HG02973 (cell line): Measurements from ENCODE around the gene FHAD1.
"Not testable (repeated sequence)": the region's sequence is repeated elsewhere in the genome, so short reads cannot be mapped to it uniquely, and the experiment has no call there.

ENCODE experiments used
- ATAC-seq: cut with Tn5 transposase; IDR thresholded peaks from one replicate; pipeline ENCODE4 v1.9.1; 2021; ENCODE audit warnings: moderate library complexity; ENCODE audit not compliant: unreplicated experiment

FHAD1 gene

DNA sequence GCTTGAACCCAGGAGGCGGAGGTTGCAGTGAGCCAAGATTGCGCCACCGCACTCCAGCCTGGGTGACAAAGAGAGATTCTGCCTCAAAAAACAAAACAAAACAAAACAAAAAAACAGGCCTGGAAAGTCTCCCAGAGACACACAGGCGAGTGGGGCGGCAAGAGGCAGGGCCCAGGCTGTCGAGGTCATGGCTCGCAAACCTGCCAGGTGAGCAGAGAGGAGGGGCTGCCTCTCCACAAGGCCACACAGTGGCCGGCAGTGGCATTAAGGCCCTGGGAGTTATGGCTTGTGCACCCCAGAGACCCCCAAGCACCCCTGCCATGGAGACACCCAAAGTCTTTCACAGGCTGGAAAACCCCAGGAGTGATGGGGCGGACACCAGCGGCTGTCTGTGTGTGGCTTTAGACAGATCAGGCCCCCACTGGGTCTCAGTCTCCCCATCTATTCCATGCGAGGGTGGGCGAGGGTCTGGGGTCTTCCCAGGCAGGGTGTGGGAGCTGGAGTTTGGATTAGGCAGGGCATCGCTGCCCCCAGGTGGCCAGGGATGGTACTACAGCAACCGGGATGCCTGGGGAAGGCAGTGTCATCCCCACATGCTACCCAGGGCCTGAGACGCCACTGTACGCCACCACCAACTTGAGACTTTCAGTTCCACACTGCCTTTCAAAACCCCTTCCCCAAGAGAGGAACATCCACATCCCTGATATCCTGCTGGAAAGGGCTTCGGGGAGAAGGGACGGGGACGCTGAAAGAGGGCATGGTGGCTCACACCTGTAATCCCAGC, 184.0 kb downstream of the FHAD1 start:
- no peak for ATAC-seq

DNA sequence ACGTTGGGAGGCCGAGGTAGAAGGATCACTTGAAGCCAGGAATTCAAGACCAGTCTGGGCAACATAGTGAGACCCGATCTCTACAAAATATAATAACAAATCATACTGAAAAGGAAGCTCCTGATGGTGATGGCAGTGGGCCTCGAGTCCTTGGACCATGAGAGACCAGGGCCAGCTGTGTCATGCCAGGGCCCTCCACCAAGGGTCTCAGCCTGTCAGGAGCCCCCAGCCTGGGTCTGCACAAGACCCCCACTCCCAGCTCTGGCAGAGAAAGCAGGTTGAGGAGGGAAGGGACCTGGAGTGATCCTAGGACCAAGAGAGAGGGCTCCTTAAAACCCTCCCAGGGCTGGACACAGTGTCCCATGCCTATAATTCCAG, 184.5 kb downstream of the FHAD1 start:
- ATAC-seq, result no peak

DNA sequence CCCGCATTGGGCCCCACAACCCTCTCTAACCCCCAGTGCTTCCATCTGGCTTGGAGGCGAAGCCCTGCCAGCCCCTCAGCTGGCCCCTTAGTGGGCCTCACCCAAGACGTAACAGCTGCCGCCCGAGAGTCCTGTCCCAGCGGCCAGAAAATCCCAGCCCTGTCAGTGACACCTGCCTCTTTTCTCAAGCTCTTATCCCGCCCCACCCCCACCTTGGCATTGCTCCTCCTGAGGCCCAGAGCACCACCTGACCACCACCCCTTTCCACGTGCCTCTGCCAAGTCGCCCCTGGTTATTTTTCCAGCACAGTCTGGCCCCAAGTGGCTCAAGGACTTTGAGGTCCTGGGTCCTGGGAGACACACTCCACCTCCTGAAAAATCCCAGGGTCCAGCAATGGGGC, 185.3 kb downstream of the FHAD1 start:
- no peak for ATAC-seq

DNA sequence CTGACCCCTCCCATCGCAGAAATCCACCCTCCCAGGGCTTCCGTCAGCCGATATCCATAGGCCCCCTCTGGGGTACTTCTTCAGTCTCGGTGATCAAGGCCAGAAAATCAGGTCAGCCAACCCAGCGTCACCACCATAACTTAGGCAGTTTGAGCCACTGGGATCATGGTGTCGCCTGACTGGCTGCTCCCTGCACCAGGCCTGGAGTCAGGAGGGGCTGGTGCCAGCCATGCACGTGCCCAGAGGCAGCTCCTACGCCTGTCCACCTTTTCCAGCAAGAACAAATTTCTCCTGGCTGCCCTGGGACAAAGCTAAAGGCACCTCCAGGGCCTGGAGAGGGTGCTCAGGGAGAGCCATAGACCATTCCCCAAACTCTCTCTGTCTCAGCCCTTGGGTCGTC, 186.4 kb downstream of the FHAD1 start:
- ATAC-seq, result no peak

DNA sequence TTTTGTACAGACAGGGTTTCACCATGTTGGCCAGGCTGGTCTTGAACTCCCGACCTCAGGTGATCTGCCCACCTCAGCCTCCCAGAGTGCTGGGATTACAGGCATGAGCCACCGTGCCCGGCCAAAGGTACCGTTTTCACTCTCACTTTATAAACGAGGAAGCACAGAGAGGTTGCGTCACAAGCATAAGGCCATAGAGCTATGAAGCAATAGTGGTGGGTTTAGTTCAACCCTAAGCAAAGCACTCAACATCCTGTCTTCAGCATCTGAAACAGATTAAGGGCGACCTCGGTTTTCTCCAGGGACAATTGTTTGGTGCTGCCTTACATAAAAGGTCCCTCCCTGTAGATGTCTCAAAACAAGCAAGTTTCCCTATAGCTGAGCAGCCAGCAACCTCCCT, 187.7 kb downstream of the FHAD1 start:
- not testable (repeated sequence) for ATAC-seq

DNA sequence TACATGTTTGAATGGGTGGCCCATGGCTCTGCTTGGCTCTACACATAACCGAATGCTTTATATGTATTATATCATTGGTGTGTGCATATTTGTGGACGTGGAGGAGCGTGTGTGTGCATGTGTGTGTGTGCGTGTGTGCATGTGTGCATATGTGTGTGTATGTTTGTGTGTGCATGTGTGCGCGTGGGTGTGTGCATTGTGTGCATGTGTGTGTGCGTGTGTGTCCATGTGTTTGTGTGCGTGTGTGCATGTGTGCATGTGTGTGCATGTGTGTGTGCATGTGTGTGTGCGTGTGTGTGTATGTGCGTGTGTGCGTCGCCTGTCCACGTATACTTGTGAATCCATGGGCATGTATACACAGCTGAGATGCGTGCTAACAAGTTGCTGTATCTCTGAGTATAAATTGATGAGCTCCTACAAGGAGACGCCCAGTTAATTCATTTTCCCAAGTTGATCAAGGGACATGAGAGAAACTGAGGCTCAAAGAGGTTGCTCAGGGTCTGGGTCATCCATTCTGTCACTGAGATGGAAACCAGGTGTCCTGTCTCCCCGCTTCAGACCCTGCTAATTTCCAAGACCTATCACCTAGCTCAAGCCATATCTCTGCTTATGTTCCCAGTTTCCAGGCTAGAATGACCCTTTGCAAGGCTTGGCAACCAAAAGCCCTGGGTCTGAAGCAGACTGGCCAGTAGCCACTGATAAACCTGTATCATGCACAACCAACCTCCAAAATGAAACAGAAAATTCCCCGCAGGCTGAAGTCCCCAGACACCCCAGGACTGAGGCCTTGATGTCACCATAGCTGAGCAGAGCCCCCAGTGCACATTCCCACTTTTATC, 188.4 kb downstream of the FHAD1 start:
- ATAC-seq, result no peak

DNA sequence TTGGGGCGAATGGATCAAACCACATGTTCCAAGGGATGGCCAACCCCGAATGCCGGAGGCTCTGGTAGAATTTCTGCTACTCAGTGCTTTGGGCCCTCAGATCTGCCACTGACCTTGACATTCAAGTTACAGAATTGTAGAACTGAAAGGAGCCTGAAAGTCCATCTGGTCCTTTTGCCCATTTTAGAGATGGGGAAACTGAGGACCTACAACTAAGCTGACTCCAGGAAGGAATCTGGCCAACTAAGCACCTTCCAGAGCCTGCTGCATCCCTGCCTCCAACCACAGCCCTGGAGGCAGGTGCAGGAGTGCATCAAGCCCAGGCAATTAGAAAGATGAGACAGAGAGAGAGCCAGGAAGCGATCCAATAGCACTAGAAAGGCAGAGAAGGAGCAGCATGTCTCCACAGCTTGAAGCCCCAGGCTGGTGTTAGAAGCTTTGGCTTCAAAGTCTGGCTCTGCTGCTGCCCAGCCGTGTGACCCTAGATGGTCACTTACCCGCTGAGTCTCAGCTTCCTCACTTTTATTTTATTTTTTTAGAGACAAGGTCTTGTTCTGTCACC, 189.9 kb downstream of the FHAD1 start:
- no peak for ATAC-seq

DNA sequence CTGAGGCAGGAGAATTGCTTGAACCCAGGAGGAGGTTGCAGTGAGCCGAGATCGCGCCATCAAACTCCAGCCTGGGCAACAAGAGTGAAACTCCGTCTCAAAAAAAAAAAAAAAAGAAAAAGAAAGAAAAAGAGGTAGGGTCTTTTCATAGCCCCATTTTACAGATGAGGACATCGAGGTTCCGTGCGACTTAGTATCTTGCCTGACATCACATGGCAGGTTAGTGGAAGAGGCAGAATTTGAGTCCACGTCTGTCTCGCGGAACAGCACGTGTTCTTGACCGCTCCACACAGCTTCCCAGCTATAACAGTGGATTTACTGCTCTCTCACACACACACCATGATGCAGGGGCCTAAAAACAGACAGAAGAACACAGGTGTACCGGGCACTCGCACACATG, 192.3 kb downstream of the FHAD1 start:
- ATAC-seq, result no peak

DNA sequence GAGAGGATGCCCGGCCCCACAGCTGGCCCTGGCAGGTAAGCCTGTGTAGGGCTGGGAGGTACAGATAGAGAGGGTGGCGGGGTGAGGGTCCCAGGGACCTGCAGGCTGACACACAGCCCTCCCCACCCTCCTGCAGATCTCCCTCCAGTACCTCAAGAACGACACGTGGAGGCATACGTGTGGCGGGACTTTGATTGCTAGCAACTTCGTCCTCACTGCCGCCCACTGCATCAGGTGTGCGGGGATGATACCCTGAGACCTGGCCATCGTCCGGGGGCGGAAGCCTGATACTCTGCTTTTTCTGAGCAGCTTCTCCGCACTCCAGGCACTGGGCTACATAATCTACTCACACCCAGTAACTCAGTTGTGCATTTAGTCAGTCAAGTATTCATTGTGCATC, 193.3 kb downstream of the FHAD1 start:
- ATAC-seq, result no peak

DNA sequence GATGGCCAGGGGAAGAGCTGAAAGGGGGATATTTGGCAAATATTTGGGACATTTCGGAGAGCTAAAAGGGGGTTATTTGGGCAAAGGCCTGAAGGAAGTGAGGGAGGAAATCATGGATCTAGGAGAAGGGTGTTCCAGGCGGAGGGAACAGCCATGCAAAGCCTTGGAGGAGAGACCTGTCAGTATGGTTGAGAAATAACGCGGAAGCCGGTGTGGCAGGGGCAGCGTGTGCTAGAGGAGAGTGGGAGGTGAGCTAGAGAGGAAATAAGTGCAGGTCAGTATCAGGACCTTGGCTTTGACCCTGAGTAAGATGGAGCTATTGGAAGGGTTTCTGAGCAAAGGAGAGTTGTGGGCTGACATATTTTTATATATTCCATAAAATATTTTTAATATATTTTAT, 194.2 kb downstream of the FHAD1 start:
- ATAC-seq, result no peak

DNA sequence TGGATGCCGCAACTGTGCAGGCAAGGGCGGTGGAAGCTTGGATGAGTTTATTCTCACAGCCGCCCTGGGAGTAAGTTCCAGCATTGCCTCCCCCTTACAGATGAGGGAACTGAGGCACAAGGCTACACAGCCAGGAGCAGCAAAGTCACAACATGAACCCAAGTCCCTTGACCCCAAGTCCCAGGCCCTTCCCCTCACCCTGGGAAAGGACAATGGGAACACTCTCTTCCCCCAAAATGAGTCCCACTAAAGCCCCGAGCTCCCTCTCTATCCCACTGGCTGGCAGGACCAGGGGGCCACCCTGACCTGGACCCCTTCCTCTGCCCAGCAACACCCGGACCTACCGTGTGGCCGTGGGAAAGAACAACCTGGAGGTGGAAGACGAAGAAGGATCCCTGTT, 195.1 kb downstream of the FHAD1 start:
- no peak for ATAC-seq

DNA sequence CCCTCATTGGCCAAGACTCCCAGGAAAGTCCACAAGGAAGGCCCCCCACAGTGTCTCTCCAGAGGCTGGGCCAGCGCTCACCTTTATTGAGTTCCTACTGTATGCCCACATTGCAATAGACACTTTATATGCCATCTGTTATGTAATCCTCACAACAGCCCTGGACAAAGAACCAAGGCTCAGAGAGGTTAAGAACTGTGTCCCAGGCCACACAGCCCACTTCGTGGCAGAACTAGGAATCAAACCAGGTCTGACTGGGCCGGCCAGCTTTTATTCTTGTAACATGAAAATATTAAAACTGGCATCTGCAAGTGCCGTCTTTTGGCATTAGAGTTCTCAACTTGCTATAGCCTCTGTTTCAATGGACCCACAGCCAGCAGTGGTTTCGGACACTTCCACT, 195.7 kb downstream of the FHAD1 start:
- ATAC-seq, result no peak

DNA sequence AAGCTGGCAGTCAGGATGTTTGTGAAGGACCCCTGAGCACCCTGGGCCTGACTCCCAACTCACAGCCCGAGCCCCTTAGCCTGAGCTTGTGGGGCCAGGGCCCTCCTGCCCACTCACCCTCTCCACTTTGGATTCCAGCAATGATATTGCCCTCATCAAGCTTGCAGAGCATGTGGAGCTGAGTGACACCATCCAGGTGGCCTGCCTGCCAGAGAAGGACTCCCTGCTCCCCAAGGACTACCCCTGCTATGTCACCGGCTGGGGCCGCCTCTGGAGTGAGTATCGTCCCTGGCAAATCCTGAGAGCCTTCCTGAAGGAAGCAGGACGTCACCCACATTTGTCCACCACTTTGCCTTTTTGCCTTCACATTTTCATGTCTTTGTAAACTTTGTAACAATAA, 196.3 kb downstream of the FHAD1 start:
- ATAC-seq, result no peak

DNA sequence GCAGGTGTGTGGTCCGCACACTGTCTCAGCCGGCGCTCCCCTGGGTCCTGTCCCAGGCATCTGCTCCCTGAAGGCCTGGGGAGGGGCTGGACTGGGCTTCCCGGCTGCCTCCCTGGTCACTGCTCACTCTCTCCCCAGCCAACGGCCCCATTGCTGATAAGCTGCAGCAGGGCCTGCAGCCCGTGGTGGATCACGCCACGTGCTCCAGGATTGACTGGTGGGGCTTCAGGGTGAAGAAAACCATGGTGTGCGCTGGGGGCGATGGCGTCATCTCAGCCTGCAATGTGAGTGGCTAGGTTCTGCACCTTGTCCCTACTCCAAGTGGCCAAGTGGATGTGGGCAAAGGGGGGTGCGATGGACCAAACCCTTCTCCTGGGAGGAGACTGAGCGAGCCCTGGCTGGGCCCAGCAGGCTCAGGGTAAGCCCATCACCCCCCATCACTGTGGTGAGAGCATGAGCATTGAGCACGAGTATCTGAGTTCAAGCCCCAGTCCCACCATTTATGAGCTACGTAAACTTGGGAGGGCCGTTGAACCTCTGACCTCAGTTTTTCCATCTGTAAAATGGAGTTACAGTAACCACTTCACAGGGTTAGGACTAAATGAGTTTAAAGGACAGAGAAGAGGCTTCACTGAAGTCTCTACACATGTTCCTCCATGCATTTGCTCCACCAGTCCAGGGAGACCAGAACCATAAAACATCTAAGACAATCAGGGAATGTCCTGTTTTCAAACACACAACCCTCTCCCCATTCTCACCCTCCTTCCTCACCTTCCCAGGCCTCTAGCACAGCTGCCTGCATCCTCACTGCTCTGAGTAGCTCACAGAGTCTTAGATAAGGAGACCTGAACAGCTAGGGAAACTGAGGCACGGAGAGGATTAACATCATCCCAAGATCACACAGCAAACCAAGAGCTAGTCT, 197.7 kb downstream of the FHAD1 start:
- ATAC-seq, result no peak

DNA sequence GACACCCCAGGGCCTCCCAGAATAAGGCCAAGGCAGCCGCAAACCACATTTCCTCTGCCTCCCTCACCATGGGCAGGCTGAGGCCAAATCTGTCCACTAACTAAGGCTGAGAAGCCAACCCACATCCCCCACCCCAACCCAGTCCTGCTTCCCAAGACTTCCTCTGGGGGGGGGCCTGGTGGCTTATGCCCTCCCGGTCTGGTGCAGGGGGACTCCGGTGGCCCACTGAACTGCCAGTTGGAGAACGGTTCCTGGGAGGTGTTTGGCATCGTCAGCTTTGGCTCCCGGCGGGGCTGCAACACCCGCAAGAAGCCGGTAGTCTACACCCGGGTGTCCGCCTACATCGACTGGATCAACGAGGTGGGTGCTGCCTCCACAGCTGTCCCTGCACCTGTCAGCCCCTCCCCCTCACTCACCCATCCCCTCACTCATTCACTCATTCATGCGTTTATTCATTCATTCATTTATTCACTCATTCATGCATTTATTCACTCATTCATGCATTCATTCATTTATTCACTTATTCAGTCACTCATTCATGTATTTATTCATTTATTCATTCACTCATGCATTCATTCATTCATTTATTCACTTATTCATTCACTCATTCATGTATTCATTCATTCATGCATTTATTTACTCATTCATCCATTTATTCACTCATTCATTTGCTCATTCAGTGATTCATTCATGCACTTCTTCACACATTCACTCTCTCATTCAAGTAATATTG, 198.5 kb downstream of the FHAD1 start:
- no peak for ATAC-seq

DNA sequence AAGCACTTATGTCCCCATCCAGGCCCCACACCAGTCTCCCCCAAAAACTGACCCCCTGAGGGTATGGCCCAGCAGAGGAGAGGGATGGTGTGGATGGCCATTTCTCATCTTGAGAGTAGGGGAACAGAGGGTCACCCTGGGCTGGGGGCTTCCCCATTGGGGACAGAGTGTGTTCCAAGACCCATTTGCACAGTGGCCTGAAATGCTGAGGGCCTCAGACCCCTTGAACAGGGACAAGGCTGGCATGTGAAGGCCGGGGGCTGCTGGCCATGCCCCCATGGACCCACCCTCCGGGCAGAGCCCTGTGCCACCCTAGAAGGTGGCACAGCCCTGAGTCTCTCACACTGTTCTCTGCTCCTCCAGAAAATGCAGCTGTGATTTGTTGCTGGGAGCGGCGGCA, 199.2 kb downstream of the FHAD1 start:
- ATAC-seq, result no peak
